AML-193 (cell line): ENCODE data around the gene SDC4.
"Not testable (repeated sequence)": the region's sequence is repeated elsewhere in the genome, so short reads cannot be mapped to it uniquely, and the experiment has no call there.

ENCODE experiments used
- DNase-seq, 2 experiments: peaks; one replicate each; lab custom pipeline; 2025; lab: John Stamatoyannopoulos, UW

SDC4 gene

GRCh38 chr20:45363611-45364492 is 15.6 kb upstream of the SDC4 start:
- peak in 1 of 2 experiments; percentile 11 for DNase-seq

GRCh38 chr20:45362804-45363610 is 14.8 kb upstream of the SDC4 start, which contains the start of gene SYS1:
Gene SYS1 (plus strand): TSS chr20:45363156. CDS start chr20:45363532, 376 bp downstream.
- DNase-seq: peak; percentile 97

GRCh38 chr20:45361793-45362192 is 13.6 kb upstream of the SDC4 start:
- peak; percentile 26 to 57 for DNase-seq

- no peak for DNase-seq
Measured at GRCh38 chr20:45359406-45360148, 11.4 kb upstream of the SDC4 start.

GRCh38 chr20:45359069-45359405 is 10.8 kb upstream of the SDC4 start:
- peak in 1 of 2 experiments; percentile 33 for DNase-seq

GRCh38 chr20:45358282-45359068 is 10.3 kb upstream of the SDC4 start:
- peak; percentile 50 to 51 for DNase-seq

- no peak for DNase-seq
Measured at GRCh38 chr20:45355209-45356084, 7.2 kb upstream of the SDC4 start.

- DNase-seq: no peak
Measured at GRCh38 chr20:45354423-45355208, 6.4 kb upstream of the SDC4 start.

GRCh38 chr20:45353746-45354145 is 5.5 kb upstream of the SDC4 start:
- no peak for DNase-seq

GRCh38 chr20:45352729-45353128 is 4.5 kb upstream of the SDC4 start:
- no peak for DNase-seq

- DNase-seq: not testable (repeated sequence)
Measured at GRCh38 chr20:45350795-45351194, 2.6 kb upstream of the SDC4 start.

- DNase-seq: no peak
Measured at GRCh38 chr20:45350217-45350616, 2.0 kb upstream of the SDC4 start.

GRCh38 chr20:45347297-45347935 is 808 bp downstream of the SDC4 start:
- no peak for DNase-seq

GRCh38 chr20:45346851-45347250 is 1.4 kb downstream of the SDC4 start:
- DNase-seq: no peak

- DNase-seq: no peak
Measured at GRCh38 chr20:45346291-45346718, 1.9 kb downstream of the SDC4 start.

GRCh38 chr20:45345104-45345936 is 2.9 kb downstream of the SDC4 start:
- DNase-seq: no peak

- DNase-seq: peak; percentile 65 to 70
Measured at GRCh38 chr20:45344168-45344860, 3.9 kb downstream of the SDC4 start.
